ENCODE measurements around the gene LILRA1. TPM values are rescaled to one million over a fixed set of nuclear protein-coding genes. Genes with fewer than 3 reads are reported as not detected.

LILRA1 gene
- total RNA-seq, 4 donors from 2014 or later = not detected

- H3K27me3 ChIP-seq = peaks cover 5% of the 10 kb centered on the region
- no peak overlapping the region for H3K4me3 ChIP-seq
- H3K9me3 ChIP-seq = no peaks in the 10 kb centered on the region
- TF ChIP-seq POLR2A (IDR thresholded peaks at IDR 0.05) = no peak
- TF ChIP-seq EP300 (IDR thresholded peaks at IDR 0.05) = no peak
- H3K36me3 ChIP-seq = no peaks in the 10 kb centered on the region
- no peak overlapping the region for H3K27ac ChIP-seq
- WGBS = 78% methylated on average over 4 of the region's 15 CpGs
- H3K4me1 ChIP-seq = no peaks in the 10 kb centered on the region
- no peak for DNase-seq (ENCODE audit: low spot score in 2 of 2)
Observed at GRCh38 chr19:54552913-54553310, 40.5 kb upstream of the LILRA1 start.

- no peaks in the 10 kb centered on the region for H3K4me1 ChIP-seq
- TF ChIP-seq EP300 (IDR thresholded peaks at IDR 0.05) (no peak), POLR2AphosphoS5 (IDR thresholded peaks at IDR 0.05) (no peak)
- WGBS = 93% methylated on average over 10 of the region's 10 CpGs
- no peak overlapping the region for H3K4me3 ChIP-seq
- DNase-seq (ENCODE audit: low spot score in 2 of 2) = no peak
- no peaks in the 10 kb centered on the region for H3K36me3 ChIP-seq
- no peak overlapping the region for H3K27ac ChIP-seq
- H3K27me3 ChIP-seq = peaks cover 5% of the 10 kb centered on the region
- H3K9me3 ChIP-seq = no peaks in the 10 kb centered on the region
Observed at GRCh38 chr19:54554006-54554405, 39.4 kb upstream of the LILRA1 start.

GRCh38 chr19:54554896-54555295, 38.5 kb upstream of the LILRA1 start:
- Histone ChIP-seq H3K27me3 (peaks cover 5% of the 10 kb centered on the region), H3K27ac (no peak overlapping the region), H3K36me3 (no peaks in the 10 kb centered on the region), H3K9me3 (no peaks in the 10 kb centered on the region), H3K4me3 (no peak overlapping the region), H3K4me1 (no peaks in the 10 kb centered on the region)
- DNase-seq (ENCODE audit: low spot score in 2 of 2) = no peak
- WGBS = 82% methylated on average over 11 of the region's 16 CpGs
- TF ChIP-seq EP300 (IDR thresholded peaks at IDR 0.05) (no peak), POLR2AphosphoS5 (IDR thresholded peaks at IDR 0.05) (no peak), CTCF (IDR thresholded peaks at IDR 0.05) (no peak), POLR2A (IDR thresholded peaks at IDR 0.05) (no peak)

GRCh38 chr19:54556194-54556593, 37.2 kb upstream of the LILRA1 start:
- no peak for DNase-seq (ENCODE audit: low spot score in 2 of 2)
- Histone ChIP-seq H3K4me1 (no peaks in the 10 kb centered on the region), H3K9me3 (no peaks in the 10 kb centered on the region), H3K36me3 (no peaks in the 10 kb centered on the region), H3K27ac (no peak overlapping the region), H3K27me3 (peaks cover 5% of the 10 kb centered on the region), H3K4me3 (no peak overlapping the region)
- 85% methylated on average over 1 of the region's 1 CpG for WGBS
- TF ChIP-seq POLR2AphosphoS5 (IDR thresholded peaks at IDR 0.05) = no peak
- TF ChIP-seq POLR2A (IDR thresholded peaks at IDR 0.05) = no peak
- TF ChIP-seq CTCF (IDR thresholded peaks at IDR 0.05) = no peak
- TF ChIP-seq EP300 (IDR thresholded peaks at IDR 0.05) = no peak

GRCh38 chr19:54558339-54558738, 35.1 kb upstream of the LILRA1 start:
- Histone ChIP-seq H3K27ac (no peak overlapping the region), H3K36me3 (no peaks in the 10 kb centered on the region), H3K9me3 (no peaks in the 10 kb centered on the region), H3K4me3 (no peak overlapping the region), H3K27me3 (peaks cover 5% of the 10 kb centered on the region), H3K4me1 (no peaks in the 10 kb centered on the region)
- TF ChIP-seq POLR2AphosphoS5 (IDR thresholded peaks at IDR 0.05) (no peak), EP300 (IDR thresholded peaks at IDR 0.05) (no peak), POLR2A (IDR thresholded peaks at IDR 0.05) (no peak), CTCF (IDR thresholded peaks at IDR 0.05) (no peak)
- DNase-seq (ENCODE audit: low spot score in 2 of 2) = no peak
- WGBS = 68% methylated on average over 3 of the region's 3 CpGs

- Histone ChIP-seq H3K9me3 (no peaks in the 10 kb centered on the region), H3K27me3 (no peaks in the 10 kb centered on the region), H3K27ac (no peak overlapping the region), H3K4me1 (no peaks in the 10 kb centered on the region), H3K36me3 (no peaks in the 10 kb centered on the region), H3K4me3 (no peak overlapping the region)
- TF ChIP-seq EP300 (IDR thresholded peaks at IDR 0.05) (no peak), CTCF (IDR thresholded peaks at IDR 0.05) (no peak), POLR2A (IDR thresholded peaks at IDR 0.05) (no peak), POLR2AphosphoS5 (IDR thresholded peaks at IDR 0.05) (no peak)
- WGBS = 89% methylated on average over 11 of the region's 11 CpGs
- DNase-seq (ENCODE audit: low spot score in 2 of 2) = no peak
Observed at GRCh38 chr19:54560881-54561385, 32.5 kb upstream of the LILRA1 start.

Data from suprapubic skin (tissue), 4 donors.